ENCODE results near the gene KCNIP1.

DNA sequence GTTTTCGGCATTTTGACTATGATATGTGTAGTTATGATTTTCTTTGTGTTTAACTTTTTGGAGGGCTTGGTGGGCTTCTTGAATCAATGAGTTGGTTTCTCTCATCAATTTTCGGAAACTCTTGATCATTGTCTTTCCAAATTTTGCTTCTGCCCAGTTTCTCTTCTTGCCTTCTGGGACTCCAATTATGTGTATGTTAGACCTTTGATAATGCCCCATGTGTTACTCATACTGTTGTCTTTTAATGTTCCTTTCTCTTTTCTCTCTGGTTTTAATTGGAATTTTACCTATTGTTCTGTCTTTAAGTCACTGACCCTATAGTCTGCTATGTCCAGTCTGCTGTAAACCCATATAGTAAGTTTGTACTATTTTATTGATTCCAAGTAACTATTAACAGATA lies 41.5 kb downstream of the KCNIP1 start:
- TF ChIP-seq, protein P1, sequence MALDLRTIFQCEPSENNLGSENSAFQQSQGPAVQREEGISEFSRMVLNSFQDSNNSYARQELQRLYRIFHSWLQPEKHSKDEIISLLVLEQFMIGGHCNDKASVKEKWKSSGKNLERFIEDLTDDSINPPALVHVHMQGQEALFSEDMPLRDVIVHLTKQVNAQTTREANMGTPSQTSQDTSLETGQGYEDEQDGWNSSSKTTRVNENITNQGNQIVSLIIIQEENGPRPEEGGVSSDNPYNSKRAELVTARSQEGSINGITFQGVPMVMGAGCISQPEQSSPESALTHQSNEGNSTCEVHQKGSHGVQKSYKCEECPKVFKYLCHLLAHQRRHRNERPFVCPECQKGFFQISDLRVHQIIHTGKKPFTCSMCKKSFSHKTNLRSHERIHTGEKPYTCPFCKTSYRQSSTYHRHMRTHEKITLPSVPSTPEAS (tag by site-specific recombination; IDR thresholded peaks at IDR 0.05), result no peak
- TF ChIP-seq ZNF510 (tag by site-specific recombination; IDR thresholded peaks at IDR 0.05; ENCODE audit: insufficient replicate concordance) (no peak), ZNF621 (tag by site-specific recombination; IDR thresholded peaks at IDR 0.05) (no peak), ZNF274 (IDR thresholded peaks at IDR 0.05; ENCODE audit: low read length) (no peak), ZNF274 (tag by site-specific recombination; IDR thresholded peaks at IDR 0.05; ENCODE audit: borderline replicate concordance) (no peak), ZNF610 (tag by site-specific recombination; IDR thresholded peaks at IDR 0.05; ENCODE audit: borderline replicate concordance) (no peak), KLF10 (tag by site-specific recombination; IDR thresholded peaks at IDR 0.05) (no peak), ZNF24 (tag by site-specific recombination; IDR thresholded peaks at IDR 0.05) (no peak), ZNF121 (tag by site-specific recombination; IDR thresholded peaks at IDR 0.05) (no peak), ZNF302 (tag by site-specific recombination; IDR thresholded peaks at IDR 0.05; ENCODE audit: low read depth) (no peak)
- TF ChIP-seq, protein P2, sequence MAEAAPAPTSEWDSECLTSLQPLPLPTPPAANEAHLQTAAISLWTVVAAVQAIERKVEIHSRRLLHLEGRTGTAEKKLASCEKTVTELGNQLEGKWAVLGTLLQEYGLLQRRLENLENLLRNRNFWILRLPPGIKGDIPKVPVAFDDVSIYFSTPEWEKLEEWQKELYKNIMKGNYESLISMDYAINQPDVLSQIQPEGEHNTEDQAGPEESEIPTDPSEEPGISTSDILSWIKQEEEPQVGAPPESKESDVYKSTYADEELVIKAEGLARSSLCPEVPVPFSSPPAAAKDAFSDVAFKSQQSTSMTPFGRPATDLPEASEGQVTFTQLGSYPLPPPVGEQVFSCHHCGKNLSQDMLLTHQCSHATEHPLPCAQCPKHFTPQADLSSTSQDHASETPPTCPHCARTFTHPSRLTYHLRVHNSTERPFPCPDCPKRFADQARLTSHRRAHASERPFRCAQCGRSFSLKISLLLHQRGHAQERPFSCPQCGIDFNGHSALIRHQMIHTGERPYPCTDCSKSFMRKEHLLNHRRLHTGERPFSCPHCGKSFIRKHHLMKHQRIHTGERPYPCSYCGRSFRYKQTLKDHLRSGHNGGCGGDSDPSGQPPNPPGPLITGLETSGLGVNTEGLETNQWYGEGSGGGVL (tag by site-specific recombination; IDR thresholded peaks at IDR 0.05), result no peak
- TF ChIP-seq, protein P3, sequence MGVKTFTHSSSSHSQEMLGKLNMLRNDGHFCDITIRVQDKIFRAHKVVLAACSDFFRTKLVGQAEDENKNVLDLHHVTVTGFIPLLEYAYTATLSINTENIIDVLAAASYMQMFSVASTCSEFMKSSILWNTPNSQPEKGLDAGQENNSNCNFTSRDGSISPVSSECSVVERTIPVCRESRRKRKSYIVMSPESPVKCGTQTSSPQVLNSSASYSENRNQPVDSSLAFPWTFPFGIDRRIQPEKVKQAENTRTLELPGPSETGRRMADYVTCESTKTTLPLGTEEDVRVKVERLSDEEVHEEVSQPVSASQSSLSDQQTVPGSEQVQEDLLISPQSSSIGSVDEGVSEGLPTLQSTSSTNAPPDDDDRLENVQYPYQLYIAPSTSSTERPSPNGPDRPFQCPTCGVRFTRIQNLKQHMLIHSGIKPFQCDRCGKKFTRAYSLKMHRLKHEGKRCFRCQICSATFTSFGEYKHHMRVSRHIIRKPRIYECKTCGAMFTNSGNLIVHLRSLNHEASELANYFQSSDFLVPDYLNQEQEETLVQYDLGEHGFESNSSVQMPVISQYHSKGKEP (tag by site-specific recombination; IDR thresholded peaks at IDR 0.05), result no peak

All from HEK293 (cell line).